PC-9 (cell line): Measurements from ENCODE around the gene ITFG1. TPM values are rescaled to one million over a fixed set of nuclear protein-coding genes. Genes with fewer than 3 reads are reported as not detected.

Source experiments
- BruUV-seq: library from RNA; stranded (reverse); fragments of 400-500 nt; replicated peaks from 2 replicates; lab custom pipeline; 2021; lab: Mats Ljungman, UMichigan
- CTCF ChIA-PET: fragments of 300-600 bp; sonication (Branson Sonifier 250); formaldehyde crosslinking; loops from one replicate; lab custom pipeline; 2022; ENCODE audit warnings: antibody characterized with exemption; lab: Charles Lee
- POLR2A ChIA-PET: fragments of 300-600 bp; sonication (Branson Sonifier 250); formaldehyde crosslinking; loops from one replicate; lab custom pipeline; 2022; ENCODE audit warnings: antibody characterized with exemption; ENCODE audit not compliant: unreplicated experiment; lab: Charles Lee
- DNase-seq, 2 experiments: peaks; one replicate each; pipeline versions ENCODE4 v3.0.0 to v3.0.0-alpha.2; 2015 to 2022; ENCODE audit warnings: mixed read lengths in 1 of 2
- H2AFZ ChIP-seq: fragments of 200-600 bp; sonication (generic); 2 replicates; pipeline ENCODE4 v1.8.1; 2017; ENCODE audit warnings: antibody characterized with exemption
- H3F3A ChIP-seq: fragments of 200-600 bp; sonication (generic); 2 replicates; pipeline ENCODE4 v1.8.1; 2017; ENCODE audit warnings: antibody characterized with exemption, mild to moderate bottlenecking, low read depth; ENCODE audit not compliant: insufficient read depth
- H3K27ac ChIP-seq: fragments of 200-600 bp; sonication (generic); 2 replicates; pipeline ENCODE4 v1.6.1; 2016; ENCODE audit warnings: mixed run types
- H3K27me3 ChIP-seq: fragments of 200-600 bp; sonication (generic); 2 replicates; pipeline ENCODE4 v1.6.1; 2016; ENCODE audit warnings: low read depth, mixed run types; ENCODE audit not compliant: insufficient read depth
- H3K36me3 ChIP-seq: fragments of 200-600 bp; sonication (generic); 2 replicates; pipeline ENCODE4 v1.6.1; 2016; ENCODE audit warnings: low read depth, mixed run types
- H3K4me1 ChIP-seq: fragments of 200-600 bp; sonication (generic); replicated peaks from 2 replicates; pipeline ENCODE4 v1.6.1; 2016; ENCODE audit warnings: mixed run types; ENCODE audit not compliant: insufficient read depth
- H3K4me2 ChIP-seq: fragments of 200-600 bp; sonication (generic); 2 replicates; pipeline ENCODE4 v1.6.1; 2017; ENCODE audit warnings: mixed run types
- H3K4me3 ChIP-seq: fragments of 200-600 bp; sonication (generic); 2 replicates; pipeline ENCODE4 v1.6.1; 2016; ENCODE audit warnings: mixed run types
- H3K79me2 ChIP-seq: fragments of 200-600 bp; sonication (generic); 2 replicates; pipeline ENCODE4 v1.6.1; 2017; ENCODE audit warnings: low read depth, mixed run types
- H3K9me2 ChIP-seq: fragments of 200-600 bp; sonication (generic); 2 replicates; pipeline ENCODE4 v1.8.1; 2017; ENCODE audit warnings: mild to moderate bottlenecking; ENCODE audit not compliant: insufficient read depth
- H3K9me3 ChIP-seq: fragments of 200-600 bp; sonication (generic); 2 replicates; pipeline ENCODE4 v1.8.1; 2016; ENCODE audit warnings: low read depth; ENCODE audit not compliant: insufficient read depth
- H4K20me1 ChIP-seq: fragments of 200-600 bp; sonication (generic); 2 replicates; pipeline ENCODE4 v1.8.1; 2017; ENCODE audit not compliant: insufficient read depth
- CTCF ChIP-seq: fragments of 200-600 bp; sonication (generic); conservative IDR thresholded peaks from 2 replicates; pipeline ENCODE4 v1.6.1; 2017; ENCODE audit warnings: mixed run types, antibody characterized with exemption, mild to moderate bottlenecking, moderate library complexity
- EZH2 ChIP-seq: fragments of 200-600 bp; sonication (generic); IDR thresholded peaks from 2 replicates; pipeline ENCODE4 v1.8.0; 2017; ENCODE audit warnings: antibody characterized with exemption, low read depth
- intact Hi-C: fragments of 100-400 bp; cut with micrococcal nuclease; formaldehyde crosslinking; loops from one replicate; pipeline ENCODE4 v1.10.0; 2022; ENCODE audit not compliant: unreplicated experiment
- total RNA-seq: library from RNA; stranded (reverse); gene quantifications from 2 replicates; pipeline ENCODE4 v1.2.3, GENCODE V29; 2021

ITFG1 gene
- total RNA-seq, 1 experiment from 2014 or later, result 33.0 TPM

- H3K4me2 ChIP-seq, result no peak overlapping the region
- ChIA-PET CTCF (no interaction called here), POLR2A (no interaction called here)
- H3K27ac ChIP-seq, result no peak overlapping the region
- no peak for DNase-seq
- intact Hi-C loops, result no loop called here
- H3K9me3 ChIP-seq, result no peaks in the 10 kb centered on the region; the same call in 1 of the 2 replicates
- no peak overlapping the region for H3K4me3 ChIP-seq
- no peaks in the 10 kb centered on the region for H3K36me3 ChIP-seq
- H3K27me3 ChIP-seq, result no peaks in the 10 kb centered on the region
- no peaks in the 10 kb centered on the region; the same call in 1 of the 2 replicates for H4K20me1 ChIP-seq
- no peaks in the 10 kb centered on the region for H3K9me2 ChIP-seq
- TF ChIP-seq CTCF (no peak), EZH2 (no peak)
- H3F3A ChIP-seq, result no peaks in the 10 kb centered on the region
- H2AFZ ChIP-seq, result no peak overlapping the region
- no peaks in the 10 kb centered on the region for H3K4me1 ChIP-seq
- no peaks in the 10 kb centered on the region for H3K79me2 ChIP-seq
- no TSS peak for BruUV-seq
Observed at GRCh38 chr16:47161464-47161863, 299.4 kb downstream of the ITFG1 start.

GRCh38 chr16:47160422-47160821 lies 300.4 kb downstream of the ITFG1 start:
- Histone ChIP-seq H2AFZ (no peak overlapping the region), H3K4me3 (no peak overlapping the region), H3F3A (no peaks in the 10 kb centered on the region), H3K36me3 (no peaks in the 10 kb centered on the region), H3K27ac (no peak overlapping the region), H3K4me1 (no peaks in the 10 kb centered on the region), H3K27me3 (no peaks in the 10 kb centered on the region), H3K9me3 (no peaks in the 10 kb centered on the region), H3K79me2 (no peaks in the 10 kb centered on the region), H3K4me2 (no peak overlapping the region), H3K9me2 (no peaks in the 10 kb centered on the region), H4K20me1 (no peaks in the 10 kb centered on the region; the same call in 1 of the 2 replicates)
- ChIA-PET POLR2A (no interaction called here), CTCF (no interaction called here)
- intact Hi-C loops, result no loop called here
- DNase-seq, result no peak
- no peak for TF ChIP-seq EZH2
- no peak for TF ChIP-seq CTCF
- no TSS peak for BruUV-seq

- no peaks in the 10 kb centered on the region for H3F3A ChIP-seq
- POLR2A ChIA-PET, result no interaction called here
- no TSS peak for BruUV-seq
- no peak overlapping the region for H2AFZ ChIP-seq
- no peaks in the 10 kb centered on the region for H3K36me3 ChIP-seq
- no peaks in the 10 kb centered on the region for H3K4me1 ChIP-seq
- TF ChIP-seq CTCF (no peak), EZH2 (no peak)
- CTCF ChIA-PET, result no interaction called here
- no peak overlapping the region for H3K4me3 ChIP-seq
- H4K20me1 ChIP-seq, result no peaks in the 10 kb centered on the region; the same call in 1 of the 2 replicates
- DNase-seq, result no peak
- no peak overlapping the region for H3K4me2 ChIP-seq
- H3K9me2 ChIP-seq, result no peaks in the 10 kb centered on the region
- H3K9me3 ChIP-seq, result no peaks in the 10 kb centered on the region
- no peaks in the 10 kb centered on the region for H3K79me2 ChIP-seq
- no peak overlapping the region for H3K27ac ChIP-seq
- H3K27me3 ChIP-seq, result no peaks in the 10 kb centered on the region
- intact Hi-C loops, result no loop called here
Observed at GRCh38 chr16:47158992-47159391, 301.9 kb downstream of the ITFG1 start.
